ENCODE data around the gene ALOXE3.

The ALOXE3 gene

DNA sequence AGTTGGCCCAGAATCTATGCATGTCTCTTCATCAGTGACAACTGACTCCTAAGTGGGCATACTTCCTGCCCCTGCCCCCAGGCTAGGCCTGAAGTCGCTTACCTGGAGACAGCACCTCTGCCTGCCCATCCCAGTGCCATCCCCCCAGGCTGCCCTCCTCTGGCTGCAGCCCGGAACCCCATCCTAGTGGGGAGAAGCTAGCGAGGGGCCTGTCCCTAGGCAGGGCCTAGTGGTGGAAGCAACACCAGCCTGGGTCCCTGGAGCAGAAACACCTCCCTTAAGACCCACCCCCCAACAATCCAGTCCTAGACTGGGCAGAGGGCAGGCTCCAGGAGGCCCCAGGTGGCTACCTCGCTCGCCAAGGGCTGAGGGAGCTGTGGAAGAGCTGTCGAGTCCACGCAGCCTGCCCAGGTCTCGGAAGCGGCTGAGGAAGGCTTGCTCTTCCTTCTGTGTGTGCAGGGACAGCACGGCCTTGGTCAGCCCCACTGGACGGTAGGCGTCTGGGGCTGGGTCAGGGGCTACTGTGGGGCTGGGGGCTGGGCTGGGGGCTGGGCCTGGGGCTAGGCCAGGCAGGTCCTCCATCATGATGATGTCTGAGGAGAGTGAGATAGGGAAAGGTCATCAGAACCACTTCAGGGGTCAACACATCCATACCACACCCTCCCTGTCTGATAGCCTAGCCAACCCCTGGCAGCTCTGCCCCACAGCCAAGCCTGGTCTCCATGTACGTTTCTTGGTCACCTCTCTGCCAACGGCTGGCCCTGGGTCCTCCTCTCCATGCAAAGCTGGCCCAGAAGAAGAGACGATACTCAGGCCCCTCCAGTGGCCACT lies 26.3 kb upstream of the ALOXE3 start:
- Histone ChIP-seq H3K79me2 (ENCODE audit: insufficient read depth, low read length) (no peaks in the 10 kb centered on the region), H2AFZ (ENCODE audit: low read depth, low read length) (no peak overlapping the region), H3K27ac (ENCODE audit: low read length) (no peak overlapping the region), H3K9ac (ENCODE audit: low read depth, low read length) (no peak overlapping the region), H3K4me3 (ENCODE audit: low read depth in 1 of 2, low read length in 2 of 2) (no peak overlapping the region), H4K20me1 (ENCODE audit: insufficient read depth, low read length) (peaks cover 7% of the 10 kb centered on the region), H3K4me1 (ENCODE audit: insufficient read depth, low read length) (peaks cover 8% of the 10 kb centered on the region), H3K4me2 (ENCODE audit: insufficient read depth, low read length) (no peak overlapping the region), H3K9me3 (ENCODE audit: insufficient read depth, low read length, severe bottlenecking) (no peaks in the 10 kb centered on the region), H3K27me3 (ENCODE audit: insufficient read depth, low read length, poor library complexity) (no peaks in the 10 kb centered on the region), H3K36me3 (ENCODE audit: insufficient read depth, low read length) (peaks cover 89% of the 10 kb centered on the region)
- ATAC-seq (ENCODE audit: insufficient read depth, low read depth): no peak
- no peak for TF ChIP-seq EZH2 (IDR thresholded peaks at IDR 0.05; ENCODE audit: borderline replicate concordance, low read depth, low read length, severe bottlenecking)
- TF ChIP-seq CTCF (IDR thresholded peaks at IDR 0.05; ENCODE audit: borderline replicate concordance, extremely low read depth, low read length, poor library complexity, severe bottlenecking): no peak
- DNase-seq: no peak

DNA sequence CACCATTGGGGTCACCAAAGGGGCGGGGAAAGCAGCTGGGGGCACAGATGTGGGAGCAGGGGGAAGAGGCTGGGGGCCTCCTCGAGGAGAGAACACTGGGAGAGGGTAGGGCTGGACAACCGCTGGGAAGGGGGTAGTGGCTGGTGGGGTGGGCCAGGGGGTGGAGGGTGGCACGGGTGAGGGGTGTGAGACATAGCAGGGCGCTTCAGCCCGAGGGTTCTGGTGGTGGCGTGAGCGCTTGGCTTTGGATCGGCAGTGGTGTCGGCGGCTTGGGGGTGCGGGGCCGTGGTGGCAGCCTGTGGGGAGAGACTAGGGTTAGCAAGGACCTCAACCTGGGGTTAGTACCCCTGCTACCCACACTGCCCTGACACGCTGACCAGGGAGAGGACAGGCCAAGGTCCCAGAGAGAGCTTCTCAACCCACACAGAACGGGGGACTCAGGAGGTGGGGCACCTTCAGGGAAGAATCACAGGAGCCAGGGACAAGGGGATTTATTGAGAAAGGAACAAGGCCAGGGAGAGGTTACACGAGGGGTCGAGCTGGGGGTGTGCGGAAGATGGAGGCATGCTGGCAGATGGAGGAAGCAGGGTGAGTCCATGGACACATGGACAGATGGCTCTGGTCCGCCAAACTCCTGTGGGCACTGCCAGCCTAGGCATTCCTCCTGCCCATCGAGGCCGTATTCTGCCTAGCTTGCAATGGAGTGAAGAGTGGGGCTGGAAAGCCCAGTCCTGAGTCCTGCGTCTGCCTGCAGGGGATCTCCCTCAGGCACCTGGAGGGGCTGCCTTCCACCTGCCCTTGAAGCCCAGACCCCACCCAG lies 25.5 kb upstream of the ALOXE3 start:
- H2AFZ ChIP-seq (ENCODE audit: low read depth, low read length): no peak overlapping the region
- no peak overlapping the region for H3K4me2 ChIP-seq (ENCODE audit: insufficient read depth, low read length)
- TF ChIP-seq EZH2 (IDR thresholded peaks at IDR 0.05; ENCODE audit: borderline replicate concordance, low read depth, low read length, severe bottlenecking) (no peak), CTCF (IDR thresholded peaks at IDR 0.05; ENCODE audit: borderline replicate concordance, extremely low read depth, low read length, poor library complexity, severe bottlenecking) (no peak)
- no peak for DNase-seq
- H3K9ac ChIP-seq (ENCODE audit: low read depth, low read length): no peak overlapping the region
- H3K36me3 ChIP-seq (ENCODE audit: insufficient read depth, low read length): peaks cover 83% of the 10 kb centered on the region
- H3K79me2 ChIP-seq (ENCODE audit: insufficient read depth, low read length): no peaks in the 10 kb centered on the region
- ATAC-seq (ENCODE audit: insufficient read depth, low read depth): no peak
- peaks cover 15% of the 10 kb centered on the region for H3K4me1 ChIP-seq (ENCODE audit: insufficient read depth, low read length)
- H3K27me3 ChIP-seq (ENCODE audit: insufficient read depth, low read length, poor library complexity): no peaks in the 10 kb centered on the region
- H3K27ac ChIP-seq (ENCODE audit: low read length): no peak overlapping the region
- no peaks in the 10 kb centered on the region for H3K9me3 ChIP-seq (ENCODE audit: insufficient read depth, low read length, severe bottlenecking)
- H3K4me3 ChIP-seq (ENCODE audit: low read depth in 1 of 2, low read length in 2 of 2): no peak overlapping the region
- H4K20me1 ChIP-seq (ENCODE audit: insufficient read depth, low read length): peaks cover 3% of the 10 kb centered on the region; the same call in 1 of the 2 replicates

- DNase-seq (no peak), ATAC-seq (ENCODE audit: insufficient read depth, low read depth) (no peak)
- H3K79me2 ChIP-seq (ENCODE audit: insufficient read depth, low read length): no peaks in the 10 kb centered on the region
- peaks cover 19% of the 10 kb centered on the region for H3K4me1 ChIP-seq (ENCODE audit: insufficient read depth, low read length)
- no peak overlapping the region for H3K9ac ChIP-seq (ENCODE audit: low read depth, low read length)
- H4K20me1 ChIP-seq (ENCODE audit: insufficient read depth, low read length): peaks cover 3% of the 10 kb centered on the region; the same call in 1 of the 2 replicates
- peaks cover 75% of the 10 kb centered on the region for H3K36me3 ChIP-seq (ENCODE audit: insufficient read depth, low read length)
- H3K9me3 ChIP-seq (ENCODE audit: insufficient read depth, low read length, severe bottlenecking): no peaks in the 10 kb centered on the region
- TF ChIP-seq CTCF (IDR thresholded peaks at IDR 0.05; ENCODE audit: borderline replicate concordance, extremely low read depth, low read length, poor library complexity, severe bottlenecking) (no peak), EZH2 (IDR thresholded peaks at IDR 0.05; ENCODE audit: borderline replicate concordance, low read depth, low read length, severe bottlenecking) (no peak)
- H2AFZ ChIP-seq (ENCODE audit: low read depth, low read length): no peak overlapping the region
- no peak overlapping the region for H3K4me3 ChIP-seq (ENCODE audit: low read depth in 1 of 2, low read length in 2 of 2)
- no peak overlapping the region for H3K4me2 ChIP-seq (ENCODE audit: insufficient read depth, low read length)
- no peaks in the 10 kb centered on the region for H3K27me3 ChIP-seq (ENCODE audit: insufficient read depth, low read length, poor library complexity)
- H3K27ac ChIP-seq (ENCODE audit: low read length): no peak overlapping the region
Measured at GRCh38 chr17:8142887-8143580, 24.7 kb upstream of the ALOXE3 start.

Measured in DND-41 (cell line).